RWPE1 (cell line): ENCODE data around the gene SND1.

Experiments used
- CTCF ChIA-PET: fragments of 350-600 bp; sonication (Branson Sonifier 250); formaldehyde crosslinking; extraction: SDS; loops from one replicate; lab custom pipeline; 2021; lab: Yijun Ruan, JAX
- POLR2A ChIA-PET: fragments of 400-600 bp; formaldehyde crosslinking; extraction: SDS; loops from one replicate; lab custom pipeline; 2020; ENCODE audit warnings: antibody characterized with exemption; ENCODE audit not compliant: low non-redundant PET; lab: Yijun Ruan, JAX
- DNase-seq: peaks from one replicate; pipeline ENCODE4 v3.0.0; 2012; ENCODE audit warnings: low spot score
- H3K27ac ChIP-seq: fragments of 450-650 bp; 2 replicates; pipeline ENCODE4 v1.5.1; 2017
- CTCF ChIP-seq: fragments of 450-650 bp; conservative IDR thresholded peaks from 2 replicates; pipeline ENCODE4 v1.5.1; 2017; ENCODE audit warnings: low read depth, mild to moderate bottlenecking

SND1 gene

GRCh38 chr7:127690806-127691205, 38.8 kb downstream of the SND1 start:
- CTCF ChIA-PET = interaction anchor here (0.7 kb wide), 1 partner anchor 33 kb away, joined by 5 read pairs; no protein-coding TSS in a partner anchor
- no peak overlapping the region for H3K27ac ChIP-seq
- TF ChIP-seq CTCF = no peak
- DNase-seq = no peak
- POLR2A ChIA-PET = no interaction called here

GRCh38 chr7:127692200-127692599, 40.2 kb downstream of the SND1 start:
- no peak overlapping the region for H3K27ac ChIP-seq
- no peak for DNase-seq
- POLR2A ChIA-PET = no interaction called here
- TF ChIP-seq CTCF = no peak
- CTCF ChIA-PET = no interaction called here

- CTCF ChIA-PET = no interaction called here
- H3K27ac ChIP-seq = no peak overlapping the region
- no peak for DNase-seq
- no peak for TF ChIP-seq CTCF
- POLR2A ChIA-PET = no interaction called here
Observed at GRCh38 chr7:127699853-127700252, 47.9 kb downstream of the SND1 start.

- no peak for TF ChIP-seq CTCF
- POLR2A ChIA-PET = no interaction called here
- DNase-seq = no peak
- CTCF ChIA-PET = no interaction called here
- H3K27ac ChIP-seq = no peak overlapping the region
Observed at GRCh38 chr7:127702052-127702652, 50.2 kb downstream of the SND1 start.

GRCh38 chr7:127702938-127703337, 50.9 kb downstream of the SND1 start:
- ChIA-PET CTCF (no interaction called here), POLR2A (no interaction called here)
- no peak for TF ChIP-seq CTCF
- H3K27ac ChIP-seq = no peak overlapping the region
- no peak for DNase-seq

- ChIA-PET CTCF (interaction anchor here (1.2 kb wide), 1 partner anchor 11 kb away, joined by 4 read pairs; no protein-coding TSS in a partner anchor), POLR2A (no interaction called here)
- H3K27ac ChIP-seq = no peak overlapping the region
- TF ChIP-seq CTCF = no peak
- no peak for DNase-seq
Observed at GRCh38 chr7:127704211-127704610, 52.2 kb downstream of the SND1 start.
